Neural progenitor cell (in vitro differentiated cells): Measurements from ENCODE around the gene TBC1D2.

Experiments used
- CTCF ChIP-seq: fragments of 200-600 bp; sonication (generic); IDR thresholded peaks from 2 replicates; pipeline ENCODE4 v1.5.1; 2017; ENCODE audit warnings: antibody characterized with exemption, mild to moderate bottlenecking
- EZH2 ChIP-seq: fragments of 200-600 bp; sonication (generic); IDR thresholded peaks from 2 replicates; pipeline ENCODE4 v1.6.1; 2017; ENCODE audit warnings: antibody characterized with exemption, mild to moderate bottlenecking, moderate library complexity

GRCh38 chr9:98255578-98256296 is at the start of gene TBC1D2:
- TF ChIP-seq CTCF (peak; percentile 34), EZH2 (no peak)
